Psoas muscle (tissue), 8 donors: Measurements from ENCODE around the gene PAQR4. TPM values are rescaled to one million over a fixed set of nuclear protein-coding genes. Genes with fewer than 3 reads are reported as not detected.

Experiments
- ATAC-seq, 4 donors: fragments of 200-7000 bp; cut with Tn5 transposase; one replicate each; pipeline ENCODE4 v1.9.1; 2020; ENCODE audit warnings: moderate library complexity in 3 of 4, mild to moderate bottlenecking in 2 of 4
- DNase-seq, 2 donors: peaks; one replicate each; pipeline ENCODE4 v3.0.0-alpha.2; 2020
- H3K27ac ChIP-seq: fragments of 200-600 bp; one replicate; pipeline ENCODE4 v1.8.0; 2022
- H3K27me3 ChIP-seq, 3 donors: fragments of 200-600 bp in 1 of 3; one replicate each; pipeline versions ENCODE4 v1.6.1 to v1.8.0; 2013 to 2022; ENCODE audit warnings: low read length in 2 of 3, mild to moderate bottlenecking in 2 of 3, moderate library complexity in 1 of 3; ENCODE audit not compliant: insufficient read depth in 3 of 3
- H3K36me3 ChIP-seq, 2 donors: fragments of 200-600 bp in 1 of 2; one replicate each; pipeline versions ENCODE4 v1.6.1 to v1.8.0; 2013 to 2022; ENCODE audit warnings: low read depth in 1 of 2, mild to moderate bottlenecking in 1 of 2, moderate library complexity in 1 of 2; ENCODE audit not compliant: insufficient read depth in 1 of 2
- H3K4me1 ChIP-seq: fragments of 200-600 bp; one replicate; pipeline ENCODE4 v1.8.0; 2022
- H3K4me3 ChIP-seq: fragments of 200-600 bp; one replicate; pipeline ENCODE4 v1.8.0; 2022; ENCODE audit warnings: mild to moderate bottlenecking
- H3K9me3 ChIP-seq: fragments of 200-600 bp; one replicate; pipeline ENCODE4 v1.8.0; 2022
- WGBS, 3 donors: extraction: QIAGEN DNeasy Blood & Tissue Kit; methylation state at CpG; one replicate each; pipeline versions ENCODE4 v1.1.6 to v1.1.7; 2013; 5-methylcytosine and 5-hydroxymethylcytosine counted together
- intact Hi-C, 2 donors: fragments of 100-400 bp; cut with DNase I; formaldehyde crosslinking; loops; one replicate each; pipeline versions ENCODE4 v1.11.0 to v1.14.2; 2022
- polyA plus RNA-seq, 3 donors: library from polyadenylated mRNA; stranded (reverse); fragments of 200-250 nt; gene quantifications; one replicate each; pipeline ENCODE4 v1.2.3, GENCODE V29; 2013
- total RNA-seq, 4 donors: library from RNA; stranded (reverse); fragmentation: NEBNext Ultra II Directional in 2 of 4; extraction: Animal tissue kit (Norgen Biotek cat#: 25700) in 2 of 4; gene quantifications; one replicate each; pipeline versions ENCODE4 v1.2.1 to v1.2.4, GENCODE V29; 2021 to 2023
- TF ChIP-seq, protein P1 (sequence below): fragments of 200-600 bp; IDR thresholded peaks from one replicate; pipeline ENCODE4 v1.8.0; 2022; ENCODE audit warnings: antibody characterized with exemption
- donor health status: healthy with polysubstance abuse.
- donor health status: DM: no; HTN: no; CAD: no; lungs with moderate emphysema.
- donor health status: Bipolar disorder and iron deficiency.
- donor health status: healthy.
- donor health status: DM: yes; HTN: yes; CAD: no.
- donor health status: DM: no; HTN: no; CAD: no.
- donor health status: DM: no; HTN: no; CAD: no.
- donor health status: DM: yes; HTN: yes; CAD: no.

The PAQR4 gene
- total and polyA plus RNA-seq, 7 donors = 4.6 to 26.1 (median 12.3) TPM

DNA sequence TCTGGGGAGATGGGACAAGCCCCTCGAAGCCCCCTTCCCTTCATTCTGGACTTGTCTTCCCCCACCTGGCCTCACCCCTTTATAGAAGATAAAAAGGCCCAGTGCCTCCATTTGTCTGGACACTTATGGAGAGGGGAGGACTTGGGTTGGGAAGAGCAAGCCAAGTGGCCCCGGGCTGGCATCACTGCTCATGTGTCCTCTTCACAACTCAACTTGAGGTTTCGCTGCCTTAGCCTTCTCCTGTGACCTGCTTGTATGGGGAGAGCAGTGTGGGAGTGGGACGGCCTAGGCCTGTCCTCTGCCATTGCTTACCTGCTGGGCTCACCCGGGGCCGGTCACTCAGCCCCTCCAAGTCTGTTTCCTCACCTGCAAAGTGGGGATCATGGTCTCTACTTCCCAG, 1.4 kb downstream of the PAQR4 start:
- peak overlapping the region; percentile 61 for H3K27ac ChIP-seq
- H3K4me3 ChIP-seq = peak overlapping the region; percentile 87
- TF ChIP-seq, protein P1, sequence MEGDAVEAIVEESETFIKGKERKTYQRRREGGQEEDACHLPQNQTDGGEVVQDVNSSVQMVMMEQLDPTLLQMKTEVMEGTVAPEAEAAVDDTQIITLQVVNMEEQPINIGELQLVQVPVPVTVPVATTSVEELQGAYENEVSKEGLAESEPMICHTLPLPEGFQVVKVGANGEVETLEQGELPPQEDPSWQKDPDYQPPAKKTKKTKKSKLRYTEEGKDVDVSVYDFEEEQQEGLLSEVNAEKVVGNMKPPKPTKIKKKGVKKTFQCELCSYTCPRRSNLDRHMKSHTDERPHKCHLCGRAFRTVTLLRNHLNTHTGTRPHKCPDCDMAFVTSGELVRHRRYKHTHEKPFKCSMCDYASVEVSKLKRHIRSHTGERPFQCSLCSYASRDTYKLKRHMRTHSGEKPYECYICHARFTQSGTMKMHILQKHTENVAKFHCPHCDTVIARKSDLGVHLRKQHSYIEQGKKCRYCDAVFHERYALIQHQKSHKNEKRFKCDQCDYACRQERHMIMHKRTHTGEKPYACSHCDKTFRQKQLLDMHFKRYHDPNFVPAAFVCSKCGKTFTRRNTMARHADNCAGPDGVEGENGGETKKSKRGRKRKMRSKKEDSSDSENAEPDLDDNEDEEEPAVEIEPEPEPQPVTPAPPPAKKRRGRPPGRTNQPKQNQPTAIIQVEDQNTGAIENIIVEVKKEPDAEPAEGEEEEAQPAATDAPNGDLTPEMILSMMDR = no peak
- intact Hi-C loops = no loop called here
- no peak for DNase-seq
- whole genome bisulfite sequencing, 3 donors = 71 to 78% (median 76%) methylated on average over 5 to 6 of the region's 6 CpGs
- H3K27me3 ChIP-seq = peaks cover 0 to 31% (median 11%) of the 10 kb centered on the region in 3 donors
- H3K9me3 ChIP-seq = no peaks in the 10 kb centered on the region
- H3K4me1 ChIP-seq = peaks cover 10% of the 10 kb centered on the region
- H3K36me3 ChIP-seq = no peaks in the 10 kb centered on the region
- ATAC-seq = no peak

DNA sequence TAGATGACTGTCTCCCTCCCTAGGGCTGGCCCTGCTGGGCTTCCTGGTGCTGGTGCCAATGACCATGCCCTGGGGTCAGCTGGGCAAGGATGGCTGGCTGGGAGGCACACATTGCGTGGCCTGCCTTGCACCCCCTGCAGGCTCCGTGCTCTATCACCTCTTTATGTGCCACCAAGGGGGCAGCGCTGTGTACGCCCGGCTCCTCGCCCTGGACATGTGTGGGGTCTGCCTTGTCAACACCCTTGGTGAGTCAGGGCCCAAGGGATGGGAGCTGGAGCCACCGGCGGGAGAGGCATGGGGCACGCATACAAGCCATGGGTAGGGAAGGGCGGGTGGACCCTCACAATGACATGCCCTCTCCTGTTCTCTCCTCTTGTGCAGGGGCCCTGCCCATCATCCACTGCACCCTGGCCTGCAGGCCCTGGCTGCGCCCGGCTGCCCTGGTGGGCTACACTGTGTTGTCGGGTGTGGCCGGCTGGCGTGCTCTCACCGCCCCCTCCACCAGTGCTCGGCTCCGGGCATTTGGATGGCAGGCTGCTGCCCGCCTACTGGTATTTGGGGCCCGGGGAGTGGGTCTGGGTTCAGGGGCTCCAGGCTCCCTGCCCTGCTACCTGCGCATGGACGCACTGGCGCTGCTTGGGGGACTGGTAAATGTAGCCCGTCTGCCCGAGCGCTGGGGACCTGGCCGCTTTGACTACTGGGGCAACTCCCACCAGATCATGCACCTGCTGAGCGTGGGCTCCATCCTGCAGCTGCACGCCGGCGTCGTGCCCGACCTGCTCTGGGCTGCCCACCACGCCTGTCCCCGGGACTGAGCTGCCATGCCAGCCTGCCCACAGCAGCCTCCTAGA, 2.2 kb downstream of the PAQR4 start:
- Histone ChIP-seq H3K27me3 (peaks cover 0 to 23% (median 6%) of the 10 kb centered on the region in 3 donors), H3K9me3 (no peaks in the 10 kb centered on the region), H3K27ac (no peak overlapping the region), H3K4me1 (peaks cover 10% of the 10 kb centered on the region), H3K36me3 (no peaks in the 10 kb centered on the region), H3K4me3 (no peak overlapping the region)
- TF ChIP-seq, protein P1 = no peak
- WGBS, 3 donors = 93 to 96% (median 94%) methylated on average over 28 to 35 of the region's 35 CpGs
- ATAC-seq (no peak), DNase-seq (no peak)
- intact Hi-C loops = no loop called here

DNA sequence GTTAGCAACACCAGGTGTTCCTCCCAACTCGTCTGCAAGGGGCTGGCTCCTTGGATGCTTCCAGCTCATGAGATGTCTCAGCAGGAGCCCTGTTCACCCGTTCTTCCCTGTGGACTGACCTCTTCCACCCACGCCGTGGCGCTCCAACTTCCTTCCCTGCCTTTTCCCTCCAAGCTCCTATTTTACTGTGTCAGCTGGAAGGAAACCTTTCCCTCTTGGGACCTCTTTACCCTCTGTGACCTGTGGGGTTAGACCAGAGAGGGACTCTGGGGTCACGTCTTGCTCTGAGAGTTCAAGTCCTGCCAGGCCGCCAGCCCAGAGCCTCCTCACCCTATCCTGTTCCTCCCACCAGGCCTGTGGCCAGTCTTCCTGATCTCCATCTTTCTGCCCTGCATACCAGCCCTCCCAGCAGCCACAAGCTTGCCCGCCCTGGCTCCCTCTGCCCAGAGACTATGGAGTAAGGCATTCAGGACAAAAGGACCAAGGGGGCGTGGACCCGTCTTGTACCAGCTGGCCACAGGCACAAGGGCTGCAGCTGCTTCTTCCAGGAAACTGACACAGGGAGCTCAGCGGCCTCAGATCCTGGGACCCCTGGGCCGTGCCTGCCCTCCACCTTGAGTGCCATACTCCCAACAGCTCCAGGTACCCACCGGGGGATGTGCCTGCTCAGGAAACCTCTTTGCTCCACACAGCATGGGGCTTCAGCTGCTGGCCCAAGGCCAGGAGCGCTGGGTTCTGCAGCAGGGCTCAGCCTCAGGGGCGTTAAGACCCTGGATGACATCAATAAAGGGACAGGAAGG, 3.0 kb downstream of the PAQR4 start:
- 63 to 67% (median 66%) methylated on average over 15 of the region's 15 CpGs for WGBS, 3 donors
- Histone ChIP-seq H3K9me3 (no peaks in the 10 kb centered on the region), H3K4me3 (no peak overlapping the region), H3K36me3 (no peaks in the 10 kb centered on the region), H3K4me1 (peaks cover 10% of the 10 kb centered on the region), H3K27me3 (peaks cover 0 to 14% (median 6%) of the 10 kb centered on the region in 3 donors), H3K27ac (no peak overlapping the region)
- intact Hi-C loops = no loop called here
- TF ChIP-seq, protein P1 = no peak
- no peak for ATAC-seq
- DNase-seq = no peak

DNA sequence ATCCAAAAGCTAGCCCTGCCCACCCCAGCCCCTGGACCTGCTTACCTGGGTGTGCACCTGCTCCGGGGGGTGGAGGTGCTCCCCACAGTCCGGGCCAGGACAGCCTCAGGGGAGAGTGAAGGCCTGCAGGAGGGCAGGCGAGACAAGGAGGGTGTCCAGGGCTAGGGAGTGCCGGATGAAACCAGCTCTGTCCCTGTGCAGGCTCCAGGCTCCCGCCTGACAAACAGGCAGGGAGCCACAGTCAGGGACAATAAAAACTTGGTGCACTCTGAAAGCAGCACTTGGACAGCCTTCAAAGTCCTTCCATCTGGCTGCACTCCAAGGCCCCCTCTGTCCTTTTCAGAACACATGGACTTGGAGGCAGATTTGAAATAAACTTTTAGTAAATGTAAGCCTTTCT, 3.9 kb downstream of the PAQR4 start:
- Histone ChIP-seq H3K27me3 (peaks cover 0 to 5% (median 2%) of the 10 kb centered on the region in 3 donors), H3K36me3 (no peaks in the 10 kb centered on the region), H3K27ac (no peak overlapping the region), H3K4me1 (peaks cover 10% of the 10 kb centered on the region), H3K9me3 (no peaks in the 10 kb centered on the region), H3K4me3 (no peak overlapping the region)
- TF ChIP-seq, protein P1 = no peak
- 65 to 77% (median 68%) methylated on average over 3 to 5 of the region's 5 CpGs for WGBS, 3 donors
- no peak for DNase-seq
- ATAC-seq = no peak
- intact Hi-C loops = no loop called here
